ENCODE results near the gene NAV3.

Gene NAV3

GRCh38 chr12:77932216-77932615 is 101.5 kb downstream of the NAV3 start:
- Histone ChIP-seq H3K9me2 (replicated peaks; ENCODE audit: control insufficient read depth, low read length) (no peaks in the 10 kb centered on the region), H3K27me3 (ENCODE audit: control insufficient read depth, low read length) (no peaks in the 10 kb centered on the region), H3K4me2 (ENCODE audit: low read length) (no peak overlapping the region), H3K4me1 (ENCODE audit: control insufficient read depth, low read length) (no peaks in the 10 kb centered on the region), H3K27ac (ENCODE audit: low read depth, low read length) (no peak overlapping the region), H3K36me3 (ENCODE audit: control insufficient read depth, low read length) (no peaks in the 10 kb centered on the region), H4K20me1 (ENCODE audit: control insufficient read depth, insufficient read depth, low read depth, low read length) (no peaks in the 10 kb centered on the region), H3K79me2 (ENCODE audit: control insufficient read depth, low read length) (no peaks in the 10 kb centered on the region), H3F3A (ENCODE audit: control insufficient read depth, insufficient read depth) (no peaks in the 10 kb centered on the region), H3K9me3 (ENCODE audit: control insufficient read depth, insufficient read depth, low read length) (no peaks in the 10 kb centered on the region), H3K4me3 (ENCODE audit: low read length) (no peak overlapping the region)
- TF ChIP-seq CTCF (IDR thresholded peaks at IDR 0.05; ENCODE audit: low read depth, low read length, poor library complexity, severe bottlenecking), result peak; percentile 54
- no peak for TF ChIP-seq EZH2phosphoT487 (IDR thresholded peaks at IDR 0.05; ENCODE audit: borderline replicate concordance, low read length)

- Histone ChIP-seq H3K4me3 (ENCODE audit: low read length) (no peak overlapping the region), H3K4me1 (ENCODE audit: control insufficient read depth, low read length) (peaks cover 15% of the 10 kb centered on the region), H3K27me3 (ENCODE audit: control insufficient read depth, low read length) (no peaks in the 10 kb centered on the region), H3K4me2 (ENCODE audit: low read length) (no peak overlapping the region), H3K27ac (ENCODE audit: low read depth, low read length) (no peak overlapping the region), H3K9me3 (ENCODE audit: control insufficient read depth, insufficient read depth, low read length) (no peaks in the 10 kb centered on the region), H4K20me1 (ENCODE audit: control insufficient read depth, insufficient read depth, low read depth, low read length) (no peaks in the 10 kb centered on the region), H3F3A (ENCODE audit: control insufficient read depth, insufficient read depth) (no peaks in the 10 kb centered on the region), H3K36me3 (ENCODE audit: control insufficient read depth, low read length) (no peaks in the 10 kb centered on the region), H3K79me2 (ENCODE audit: control insufficient read depth, low read length) (no peaks in the 10 kb centered on the region), H3K9me2 (replicated peaks; ENCODE audit: control insufficient read depth, low read length) (no peaks in the 10 kb centered on the region)
- TF ChIP-seq CTCF (IDR thresholded peaks at IDR 0.05; ENCODE audit: low read depth, low read length, poor library complexity, severe bottlenecking) (no peak), EZH2phosphoT487 (IDR thresholded peaks at IDR 0.05; ENCODE audit: borderline replicate concordance, low read length) (no peak)
Measured at GRCh38 chr12:77938301-77938700, 107.6 kb downstream of the NAV3 start.

GRCh38 chr12:77940011-77940423 is 109.3 kb downstream of the NAV3 start:
- H3K27me3 ChIP-seq (ENCODE audit: control insufficient read depth, low read length), result no peaks in the 10 kb centered on the region
- H3K9me2 ChIP-seq (replicated peaks; ENCODE audit: control insufficient read depth, low read length), result no peaks in the 10 kb centered on the region
- TF ChIP-seq CTCF (IDR thresholded peaks at IDR 0.05; ENCODE audit: low read depth, low read length, poor library complexity, severe bottlenecking), result no peak
- no peak for TF ChIP-seq EZH2phosphoT487 (IDR thresholded peaks at IDR 0.05; ENCODE audit: borderline replicate concordance, low read length)
- no peaks in the 10 kb centered on the region for H3K9me3 ChIP-seq (ENCODE audit: control insufficient read depth, insufficient read depth, low read length)
- no peak overlapping the region for H3K4me2 ChIP-seq (ENCODE audit: low read length)
- H3K4me3 ChIP-seq (ENCODE audit: low read length), result no peak overlapping the region
- no peaks in the 10 kb centered on the region for H3K36me3 ChIP-seq (ENCODE audit: control insufficient read depth, low read length)
- peaks cover 15% of the 10 kb centered on the region for H3K4me1 ChIP-seq (ENCODE audit: control insufficient read depth, low read length)
- H3K79me2 ChIP-seq (ENCODE audit: control insufficient read depth, low read length), result no peaks in the 10 kb centered on the region
- H4K20me1 ChIP-seq (ENCODE audit: control insufficient read depth, insufficient read depth, low read depth, low read length), result no peaks in the 10 kb centered on the region
- no peak overlapping the region for H3K27ac ChIP-seq (ENCODE audit: low read depth, low read length)
- H3F3A ChIP-seq (ENCODE audit: control insufficient read depth, insufficient read depth), result no peaks in the 10 kb centered on the region

GRCh38 chr12:77940567-77940966 is 109.9 kb downstream of the NAV3 start:
- no peak overlapping the region for H3K4me3 ChIP-seq (ENCODE audit: low read length)
- no peaks in the 10 kb centered on the region for H3K36me3 ChIP-seq (ENCODE audit: control insufficient read depth, low read length)
- no peaks in the 10 kb centered on the region for H4K20me1 ChIP-seq (ENCODE audit: control insufficient read depth, insufficient read depth, low read depth, low read length)
- H3K9me3 ChIP-seq (ENCODE audit: control insufficient read depth, insufficient read depth, low read length), result no peaks in the 10 kb centered on the region
- H3F3A ChIP-seq (ENCODE audit: control insufficient read depth, insufficient read depth), result no peaks in the 10 kb centered on the region
- H3K27ac ChIP-seq (ENCODE audit: low read depth, low read length), result no peak overlapping the region
- H3K4me1 ChIP-seq (ENCODE audit: control insufficient read depth, low read length), result peaks cover 15% of the 10 kb centered on the region
- H3K9me2 ChIP-seq (replicated peaks; ENCODE audit: control insufficient read depth, low read length), result no peaks in the 10 kb centered on the region
- H3K4me2 ChIP-seq (ENCODE audit: low read length), result no peak overlapping the region
- TF ChIP-seq EZH2phosphoT487 (IDR thresholded peaks at IDR 0.05; ENCODE audit: borderline replicate concordance, low read length), result no peak
- no peak for TF ChIP-seq CTCF (IDR thresholded peaks at IDR 0.05; ENCODE audit: low read depth, low read length, poor library complexity, severe bottlenecking)
- H3K79me2 ChIP-seq (ENCODE audit: control insufficient read depth, low read length), result no peaks in the 10 kb centered on the region
- no peaks in the 10 kb centered on the region for H3K27me3 ChIP-seq (ENCODE audit: control insufficient read depth, low read length)
